Neural progenitor cell (in vitro differentiated cells): Measurements from ENCODE around the gene CBFA2T3.

ENCODE experiments used
- EZH2 ChIP-seq: fragments of 200-600 bp; sonication (generic); IDR thresholded peaks from 2 replicates; pipeline ENCODE4 v1.6.1; 2017; ENCODE audit warnings: antibody characterized with exemption, mild to moderate bottlenecking, moderate library complexity
- EZH2phosphoT487 ChIP-seq: fragments of 200-600 bp; sonication (generic); IDR thresholded peaks from 2 replicates; pipeline ENCODE4 v1.6.1; 2017; ENCODE audit warnings: antibody characterized with exemption
- TF ChIP-seq, protein P1 (sequence below): fragments of 200-600 bp; sonication (generic); IDR thresholded peaks from 2 replicates; pipeline ENCODE4 v1.5.1; 2017; ENCODE audit warnings: antibody characterized with exemption, mild to moderate bottlenecking

DNA sequence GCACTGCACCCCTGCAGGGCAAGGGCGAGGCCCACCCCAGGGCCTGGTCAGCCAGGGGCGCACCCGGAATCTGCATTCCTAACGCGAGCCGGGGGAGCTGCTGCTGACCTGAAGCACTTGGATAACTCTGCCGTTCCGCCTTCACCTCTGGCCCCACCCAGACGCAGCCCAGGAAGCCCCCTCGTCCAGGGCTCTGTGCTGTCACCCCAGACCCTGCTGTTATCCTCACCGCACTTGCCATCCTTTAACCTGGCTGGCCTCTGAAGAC, 97.3 kb downstream of the CBFA2T3 start:
- TF ChIP-seq, protein P1, sequence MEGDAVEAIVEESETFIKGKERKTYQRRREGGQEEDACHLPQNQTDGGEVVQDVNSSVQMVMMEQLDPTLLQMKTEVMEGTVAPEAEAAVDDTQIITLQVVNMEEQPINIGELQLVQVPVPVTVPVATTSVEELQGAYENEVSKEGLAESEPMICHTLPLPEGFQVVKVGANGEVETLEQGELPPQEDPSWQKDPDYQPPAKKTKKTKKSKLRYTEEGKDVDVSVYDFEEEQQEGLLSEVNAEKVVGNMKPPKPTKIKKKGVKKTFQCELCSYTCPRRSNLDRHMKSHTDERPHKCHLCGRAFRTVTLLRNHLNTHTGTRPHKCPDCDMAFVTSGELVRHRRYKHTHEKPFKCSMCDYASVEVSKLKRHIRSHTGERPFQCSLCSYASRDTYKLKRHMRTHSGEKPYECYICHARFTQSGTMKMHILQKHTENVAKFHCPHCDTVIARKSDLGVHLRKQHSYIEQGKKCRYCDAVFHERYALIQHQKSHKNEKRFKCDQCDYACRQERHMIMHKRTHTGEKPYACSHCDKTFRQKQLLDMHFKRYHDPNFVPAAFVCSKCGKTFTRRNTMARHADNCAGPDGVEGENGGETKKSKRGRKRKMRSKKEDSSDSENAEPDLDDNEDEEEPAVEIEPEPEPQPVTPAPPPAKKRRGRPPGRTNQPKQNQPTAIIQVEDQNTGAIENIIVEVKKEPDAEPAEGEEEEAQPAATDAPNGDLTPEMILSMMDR = no peak
- TF ChIP-seq EZH2 = no peak
- no peak for TF ChIP-seq EZH2phosphoT487
